Measurements from ENCODE around the gene FIBP.

GRCh38 chr11:65925397-65925796 lies 37.1 kb upstream of the FIBP start:
- TF ChIP-seq CTCF (IDR thresholded peaks at IDR 0.05; ENCODE audit: borderline replicate concordance, extremely low read depth, low read length, poor library complexity, severe bottlenecking) = no peak
- TF ChIP-seq EZH2 (IDR thresholded peaks at IDR 0.05; ENCODE audit: borderline replicate concordance, low read depth, low read length, severe bottlenecking) = no peak
